ENCODE data around the gene WASF3.

WASF3 gene

DNA sequence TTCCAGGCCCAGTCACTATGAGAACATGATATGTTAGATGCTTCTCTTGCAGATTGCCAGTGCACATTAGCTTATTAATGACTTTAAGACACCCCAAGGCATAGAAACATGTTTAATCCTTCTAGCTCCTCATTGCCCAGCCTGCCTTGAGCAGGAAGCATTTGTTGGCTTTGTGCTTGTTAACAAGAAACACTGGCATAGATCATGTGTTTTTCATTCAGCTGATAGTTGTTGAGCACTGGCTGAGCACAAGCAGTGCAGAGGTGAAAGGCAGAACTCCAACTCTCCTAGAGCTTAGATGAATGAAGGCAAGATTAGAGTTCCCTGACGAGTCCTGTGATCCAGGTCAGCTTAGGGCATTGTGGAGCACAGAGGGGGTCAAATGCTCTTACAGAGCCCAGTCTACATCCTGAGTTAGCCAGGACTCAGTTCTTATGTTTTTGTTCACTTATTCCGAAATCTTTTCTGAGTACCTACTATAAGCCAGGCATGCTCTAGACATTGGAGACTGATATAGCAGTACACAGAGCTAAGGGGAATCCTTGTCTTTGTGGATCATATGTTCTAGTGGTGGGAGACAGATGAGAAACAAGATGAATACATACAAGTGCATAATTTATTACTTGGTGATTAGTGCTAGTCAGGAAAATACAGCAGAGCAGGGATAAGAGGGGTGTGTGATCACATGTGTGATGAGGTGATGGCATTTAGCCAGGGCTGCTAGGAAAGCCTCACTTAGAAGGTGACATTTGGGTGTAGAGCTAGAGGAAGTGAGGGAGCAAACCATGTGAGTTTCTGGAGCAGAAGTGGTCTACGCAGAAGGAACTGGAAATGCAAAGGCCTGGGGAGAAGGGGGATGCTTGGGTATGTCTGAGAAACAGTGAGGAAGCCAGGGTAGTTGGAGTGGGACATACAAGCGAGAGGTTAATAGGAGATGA lies 101.2 kb downstream of the WASF3 start:
- Histone ChIP-seq H3K9me3 (no peaks in the 10 kb centered on the region), H3K36me3 (no peaks in the 10 kb centered on the region), H3K27me3 (no peaks in the 10 kb centered on the region), H3K4me3 (ENCODE audit: low read depth in 1 of 2, low read length in 1 of 2) (no peak overlapping the region), H3K27ac (no peak overlapping the region), H3K4me1 (ENCODE audit: control insufficient read depth in 1 of 2, insufficient read depth in 1 of 2, low read depth in 1 of 2, low read length in 1 of 2) (no peaks in the 10 kb centered on the region)
- TF ChIP-seq, protein P1, sequence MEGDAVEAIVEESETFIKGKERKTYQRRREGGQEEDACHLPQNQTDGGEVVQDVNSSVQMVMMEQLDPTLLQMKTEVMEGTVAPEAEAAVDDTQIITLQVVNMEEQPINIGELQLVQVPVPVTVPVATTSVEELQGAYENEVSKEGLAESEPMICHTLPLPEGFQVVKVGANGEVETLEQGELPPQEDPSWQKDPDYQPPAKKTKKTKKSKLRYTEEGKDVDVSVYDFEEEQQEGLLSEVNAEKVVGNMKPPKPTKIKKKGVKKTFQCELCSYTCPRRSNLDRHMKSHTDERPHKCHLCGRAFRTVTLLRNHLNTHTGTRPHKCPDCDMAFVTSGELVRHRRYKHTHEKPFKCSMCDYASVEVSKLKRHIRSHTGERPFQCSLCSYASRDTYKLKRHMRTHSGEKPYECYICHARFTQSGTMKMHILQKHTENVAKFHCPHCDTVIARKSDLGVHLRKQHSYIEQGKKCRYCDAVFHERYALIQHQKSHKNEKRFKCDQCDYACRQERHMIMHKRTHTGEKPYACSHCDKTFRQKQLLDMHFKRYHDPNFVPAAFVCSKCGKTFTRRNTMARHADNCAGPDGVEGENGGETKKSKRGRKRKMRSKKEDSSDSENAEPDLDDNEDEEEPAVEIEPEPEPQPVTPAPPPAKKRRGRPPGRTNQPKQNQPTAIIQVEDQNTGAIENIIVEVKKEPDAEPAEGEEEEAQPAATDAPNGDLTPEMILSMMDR (IDR thresholded peaks at IDR 0.05): no peak

DNA sequence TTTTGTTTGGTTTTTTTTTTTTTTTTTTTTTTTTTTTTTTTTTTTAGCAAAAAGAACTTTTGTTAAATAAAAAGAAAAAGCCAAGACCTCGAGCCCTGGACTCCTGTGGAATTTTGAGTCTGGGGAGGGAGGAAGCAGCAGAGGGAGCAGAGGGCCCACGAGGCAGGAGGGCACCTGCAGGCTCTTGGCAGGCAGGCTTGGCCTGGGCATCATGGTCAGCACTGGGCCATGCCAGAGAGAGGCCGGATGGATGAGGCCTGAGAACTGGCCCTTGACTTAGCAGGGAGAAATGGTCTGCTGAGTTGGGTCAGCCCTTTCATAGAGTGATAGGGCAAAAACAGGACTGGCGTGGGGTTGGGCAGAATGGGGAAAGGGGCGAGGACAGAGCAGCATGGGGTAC lies 102.7 kb downstream of the WASF3 start:
- H3K4me1 ChIP-seq (ENCODE audit: control insufficient read depth in 1 of 2, insufficient read depth in 1 of 2, low read depth in 1 of 2, low read length in 1 of 2): no peaks in the 10 kb centered on the region
- TF ChIP-seq, protein P1 (IDR thresholded peaks at IDR 0.05): no peak
- no peaks in the 10 kb centered on the region for H3K36me3 ChIP-seq
- no peaks in the 10 kb centered on the region for H3K27me3 ChIP-seq
- no peak overlapping the region for H3K4me3 ChIP-seq (ENCODE audit: low read depth in 1 of 2, low read length in 1 of 2)
- no peaks in the 10 kb centered on the region for H3K9me3 ChIP-seq
- no peak overlapping the region for H3K27ac ChIP-seq

DNA sequence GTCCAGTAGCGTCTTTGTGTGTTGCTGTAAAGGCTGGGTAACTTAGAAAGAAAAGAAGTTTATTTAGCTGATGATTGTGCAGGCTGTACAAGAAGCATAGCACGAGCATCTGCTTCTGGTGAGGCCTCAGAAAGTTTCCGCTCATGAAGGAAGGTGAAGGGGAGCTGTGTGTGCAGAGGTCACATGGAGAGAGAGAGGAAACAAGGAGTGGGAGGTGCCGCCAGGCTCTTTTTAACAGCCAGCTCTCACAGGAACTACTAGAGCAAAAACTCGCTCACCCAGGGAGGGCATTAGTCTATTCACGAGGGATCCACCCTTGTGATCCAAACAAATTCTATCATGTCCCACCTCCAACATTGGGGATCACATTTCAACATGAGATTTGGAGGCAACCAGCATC lies 103.3 kb downstream of the WASF3 start:
- no peaks in the 10 kb centered on the region for H3K4me1 ChIP-seq (ENCODE audit: control insufficient read depth in 1 of 2, insufficient read depth in 1 of 2, low read depth in 1 of 2, low read length in 1 of 2)

DNA sequence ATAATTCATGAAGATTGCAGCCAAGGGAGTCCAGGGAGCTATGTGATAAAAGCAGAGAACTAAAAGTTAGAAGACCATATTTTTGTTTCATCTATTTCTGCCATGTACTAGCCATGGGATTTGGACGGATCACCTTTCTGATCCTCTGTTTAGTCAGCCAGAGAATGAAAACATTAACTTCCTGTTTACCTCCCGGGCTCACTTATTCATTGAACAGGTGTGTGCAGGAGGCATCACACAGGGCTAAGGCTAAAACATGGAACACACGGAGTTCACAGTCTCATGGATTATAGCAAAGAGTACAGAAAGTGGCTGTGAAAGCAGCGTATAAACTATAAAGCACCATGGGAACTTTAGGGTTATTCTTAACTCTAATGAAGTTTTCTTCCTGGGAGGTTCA lies 106.3 kb downstream of the WASF3 start:
- no peak overlapping the region for H3K4me3 ChIP-seq (ENCODE audit: low read depth in 1 of 2, low read length in 1 of 2)
- no peaks in the 10 kb centered on the region for H3K27me3 ChIP-seq
- no peak overlapping the region for H3K27ac ChIP-seq
- TF ChIP-seq, protein P1 (IDR thresholded peaks at IDR 0.05): no peak
- H3K4me1 ChIP-seq (ENCODE audit: control insufficient read depth in 1 of 2, insufficient read depth in 1 of 2, low read depth in 1 of 2, low read length in 1 of 2): no peaks in the 10 kb centered on the region
- no peaks in the 10 kb centered on the region for H3K36me3 ChIP-seq
- no peaks in the 10 kb centered on the region for H3K9me3 ChIP-seq

More for the DNA sequence above, 103.3 kb downstream of the WASF3 start:
- no peaks in the 10 kb centered on the region for H3K27me3 ChIP-seq
- H3K9me3 ChIP-seq: no peaks in the 10 kb centered on the region
- no peaks in the 10 kb centered on the region for H3K36me3 ChIP-seq
- TF ChIP-seq, protein P1 (IDR thresholded peaks at IDR 0.05): no peak
- H3K27ac ChIP-seq: no peak overlapping the region
- no peak overlapping the region for H3K4me3 ChIP-seq (ENCODE audit: low read depth in 1 of 2, low read length in 1 of 2)

DNA sequence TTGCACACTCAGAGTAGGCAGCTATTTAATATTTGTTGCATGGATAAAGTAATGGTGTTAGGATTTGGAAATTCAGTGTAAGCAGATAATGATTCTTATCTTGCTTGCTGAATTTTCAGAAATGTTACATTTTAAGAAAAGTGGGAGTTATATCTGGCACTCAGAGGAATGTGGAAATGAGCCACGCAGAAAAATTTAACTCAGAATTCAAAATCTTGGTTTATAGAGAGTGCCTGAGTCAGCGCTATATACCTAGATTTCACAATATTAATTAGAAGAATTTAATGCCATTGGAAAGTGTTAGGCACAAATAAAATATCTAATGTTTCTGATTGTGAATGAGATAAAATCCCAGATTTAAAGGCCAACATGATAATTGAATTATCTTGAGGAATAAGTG lies 106.8 kb downstream of the WASF3 start:
- Histone ChIP-seq H3K9me3 (no peaks in the 10 kb centered on the region), H3K4me3 (ENCODE audit: low read depth in 1 of 2, low read length in 1 of 2) (no peak overlapping the region), H3K36me3 (no peaks in the 10 kb centered on the region), H3K27me3 (no peaks in the 10 kb centered on the region), H3K27ac (no peak overlapping the region), H3K4me1 (ENCODE audit: control insufficient read depth in 1 of 2, insufficient read depth in 1 of 2, low read depth in 1 of 2, low read length in 1 of 2) (no peaks in the 10 kb centered on the region)
- TF ChIP-seq, protein P1 (IDR thresholded peaks at IDR 0.05): no peak
